Stimulated activated naive CD4-positive, alpha-beta T cell treated with Interleukin-2 at 50 U/mL for 16 hours (primary cell): Measurements from ENCODE around the gene FOXE3.

Experiments used
- DNase-seq: peaks from one replicate; lab custom pipeline; 2025; lab: John Stamatoyannopoulos, UW

The FOXE3 gene

GRCh38 chr1:47435506-47436303 is 19.6 kb downstream of the FOXE3 start:
- no peak for DNase-seq

- peak; percentile 74 for DNase-seq
These were observed 20.4 kb downstream of the FOXE3 start for GRCh38 chr1:47436304-47436978.

GRCh38 chr1:47436979-47437446 is 20.9 kb downstream of the FOXE3 start:
- DNase-seq: peak; percentile 38

- DNase-seq: peak; percentile 95
These were observed 21.5 kb downstream of the FOXE3 start, which contains the start of gene FOXD2 for GRCh38 chr1:47437447-47438164. TSS of gene FOXD2 (plus strand) at chr1:47438044. CDS start at chr1:47438136, 92 bp downstream.

GRCh38 chr1:47438165-47439016 is 22.3 kb downstream of the FOXE3 start:
- DNase-seq: peak; percentile 6

GRCh38 chr1:47439017-47439818 is 23.1 kb downstream of the FOXE3 start:
- DNase-seq: no peak

- no peak for DNase-seq
These were observed 23.9 kb downstream of the FOXE3 start for GRCh38 chr1:47439819-47440598.

GRCh38 chr1:47440599-47441081 is 24.6 kb downstream of the FOXE3 start:
- DNase-seq: no peak

- no peak for DNase-seq
These were observed 25.5 kb downstream of the FOXE3 start for GRCh38 chr1:47441450-47442106.

GRCh38 chr1:47442202-47442601 is 26.1 kb downstream of the FOXE3 start:
- no peak for DNase-seq

- no peak for DNase-seq
These were observed 26.9 kb downstream of the FOXE3 start for GRCh38 chr1:47442842-47443529.

GRCh38 chr1:47443530-47444296 is 27.6 kb downstream of the FOXE3 start:
- no peak for DNase-seq

- DNase-seq: no peak
These were observed 28.1 kb downstream of the FOXE3 start for GRCh38 chr1:47444297-47444561.

- DNase-seq: peak; percentile 23
These were observed 28.7 kb downstream of the FOXE3 start for GRCh38 chr1:47444562-47445465.

- DNase-seq: no peak
These were observed 29.9 kb downstream of the FOXE3 start for GRCh38 chr1:47445823-47446550.

- DNase-seq: no peak
These were observed 32.6 kb downstream of the FOXE3 start for GRCh38 chr1:47448462-47449222.
